Endothelial cell of umbilical vein (primary cell): ENCODE data around the gene KCNC4.

Source experiments
- CTCF ChIP-seq, 2 donors: IDR thresholded peaks; 1 replicate in 1 of 2; 2 replicates in 1 of 2; pipeline ENCODE4 v1.5.1; 2011; ENCODE audit warnings: low read length in 2 of 2, mild to moderate bottlenecking in 2 of 2, moderate library complexity in 2 of 2, control low read depth in 1 of 2, inconsistent platforms in 1 of 2, low read depth in 1 of 2; ENCODE audit not compliant: insufficient read depth in 1 of 2; ENCODE audit errors: extremely low read depth in 1 of 2
- EZH2 ChIP-seq: IDR thresholded peaks from 2 replicates; pipeline ENCODE4 v1.6.1; 2012; ENCODE audit warnings: borderline replicate concordance, low read depth, mild to moderate bottlenecking, moderate library complexity, low read length, inconsistent platforms; ENCODE audit not compliant: severe bottlenecking
- GATA2 ChIP-seq: IDR thresholded peaks from 2 replicates; pipeline ENCODE4 v1.7.0; 2011; ENCODE audit warnings: low read depth, mild to moderate bottlenecking, moderate library complexity, mixed read lengths, low read length; ENCODE audit not compliant: insufficient read length, insufficient read depth
- MAX ChIP-seq: IDR thresholded peaks from 2 replicates; pipeline ENCODE4 v1.6.1; 2011; ENCODE audit not compliant: insufficient read depth, insufficient read length
- MYC ChIP-seq: IDR thresholded peaks from one replicate; pipeline ENCODE4 v1.6.1; 2011; ENCODE audit warnings: mild to moderate bottlenecking, low read depth, low read length
- POLR2A ChIP-seq: IDR thresholded peaks from 2 replicates; pipeline ENCODE4 v1.6.1; 2012; ENCODE audit warnings: low read depth, mild to moderate bottlenecking, control low read depth, low read length
- POLR2AphosphoS5 ChIP-seq: IDR thresholded peaks from 2 replicates; pipeline ENCODE4 v1.6.1; 2012; ENCODE audit warnings: low read depth, mild to moderate bottlenecking, control low read depth, low read length, moderate library complexity; ENCODE audit not compliant: insufficient read depth

GRCh38 chr1:110223127-110223526 is 13.0 kb downstream of the KCNC4 start:
- TF ChIP-seq POLR2A (no peak), POLR2AphosphoS5 (no peak), CTCF (IDR thresholded peaks at IDR 0.05; ENCODE audit: extremely low read depth in 1 of 2, insufficient read depth in 1 of 2, low read depth in 1 of 2, low read length in 2 of 2) (no peak), EZH2 (no peak), MYC (no peak), GATA2 (no peak), MAX (no peak)
